ENCODE data around the gene TMEM212.
A peak's percentile ranks its signal among the peaks of the same experiment; 100 is the strongest.

TMEM212 gene

DNA sequence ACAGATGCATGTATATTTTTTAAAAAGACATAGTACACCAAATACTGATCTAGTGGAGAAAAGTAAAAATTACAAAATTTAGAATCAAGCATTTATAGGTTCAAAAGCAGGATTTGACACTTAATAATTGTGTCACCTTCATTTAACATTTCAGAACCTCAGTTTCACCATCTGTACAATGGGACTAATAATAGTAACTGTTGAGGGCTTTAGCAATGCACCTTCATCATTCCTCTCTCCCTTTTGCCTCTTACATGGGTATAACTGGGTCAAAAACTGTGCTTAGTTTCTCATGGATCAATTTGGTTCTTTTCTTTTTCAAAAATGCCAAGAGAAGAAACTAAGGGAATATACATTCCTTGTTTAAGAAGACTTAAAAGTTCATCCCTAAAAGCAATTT, 5.5 kb upstream of the TMEM212 start:
- Histone ChIP-seq H3K4me3 (ENCODE audit: low read depth, low read length) (no peak overlapping the region), H3K9ac (ENCODE audit: low read depth, low read length) (no peak overlapping the region), H3K9me3 (ENCODE audit: control insufficient read depth, insufficient read depth, low read length) (no peaks in the 10 kb centered on the region), H3K36me3 (ENCODE audit: control insufficient read depth, insufficient read depth, low read length) (no peaks in the 10 kb centered on the region), H3K27me3 (ENCODE audit: control insufficient read depth, insufficient read depth, low read length) (no peaks in the 10 kb centered on the region), H3K4me1 (ENCODE audit: control insufficient read depth, insufficient read depth, low read length) (no peaks in the 10 kb centered on the region)

DNA sequence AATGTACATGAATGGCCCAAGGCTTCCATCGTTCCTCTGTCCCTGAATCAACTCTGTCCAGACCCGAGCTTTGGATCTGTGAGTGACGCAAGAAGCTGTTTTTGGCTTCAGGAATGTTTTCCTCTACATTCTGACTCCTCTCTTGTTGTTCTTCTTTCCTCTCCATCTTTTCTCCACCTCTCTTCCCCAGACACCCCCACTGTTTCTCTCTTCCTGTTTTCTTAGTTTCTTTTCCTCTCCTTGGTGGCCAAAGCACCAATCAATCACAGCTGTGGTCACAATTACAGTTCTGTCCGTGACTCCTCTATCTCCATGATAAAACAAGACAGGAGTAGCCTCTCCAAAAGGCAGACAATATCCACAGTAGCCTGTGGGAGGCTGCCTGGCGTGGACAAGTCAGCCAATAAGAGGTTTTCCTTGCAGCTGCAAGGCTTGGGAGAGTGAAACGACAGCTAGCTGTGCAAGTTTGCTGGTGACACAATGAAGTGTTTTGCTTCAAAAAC, 4.9 kb upstream of the TMEM212 start:
- Histone ChIP-seq H3K4me1 (ENCODE audit: control insufficient read depth, insufficient read depth, low read length) (no peaks in the 10 kb centered on the region), H3K4me3 (ENCODE audit: low read depth, low read length) (no peak overlapping the region), H3K9ac (ENCODE audit: low read depth, low read length) (no peak overlapping the region), H3K27me3 (ENCODE audit: control insufficient read depth, insufficient read depth, low read length) (no peaks in the 10 kb centered on the region), H3K36me3 (ENCODE audit: control insufficient read depth, insufficient read depth, low read length) (no peaks in the 10 kb centered on the region), H3K9me3 (ENCODE audit: control insufficient read depth, insufficient read depth, low read length) (no peaks in the 10 kb centered on the region)

DNA sequence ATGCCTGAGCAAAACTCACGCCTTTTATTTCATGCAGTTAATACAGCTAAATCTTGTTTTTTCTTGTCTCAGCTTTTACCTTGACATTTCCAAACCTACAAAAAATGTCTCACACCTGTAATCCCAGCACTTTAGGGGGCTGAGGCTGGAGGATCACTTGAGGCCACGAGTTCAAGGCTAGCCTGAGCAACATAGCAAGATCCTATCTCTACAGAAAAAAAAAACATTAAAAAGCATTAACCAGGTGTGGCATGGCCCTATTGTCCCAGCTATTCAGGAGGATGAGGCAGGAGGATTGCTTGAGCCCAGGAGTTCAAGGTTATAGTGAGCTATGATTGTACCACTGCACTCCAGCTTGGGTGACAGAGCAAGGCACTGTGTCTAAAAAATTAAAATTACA, 3.9 kb upstream of the TMEM212 start:
- H3K9ac ChIP-seq (ENCODE audit: low read depth, low read length): no peak overlapping the region
- no peaks in the 10 kb centered on the region for H3K4me1 ChIP-seq (ENCODE audit: control insufficient read depth, insufficient read depth, low read length)
- no peaks in the 10 kb centered on the region for H3K9me3 ChIP-seq (ENCODE audit: control insufficient read depth, insufficient read depth, low read length)
- H3K36me3 ChIP-seq (ENCODE audit: control insufficient read depth, insufficient read depth, low read length): no peaks in the 10 kb centered on the region
- no peak overlapping the region for H3K4me3 ChIP-seq (ENCODE audit: low read depth, low read length)
- H3K27me3 ChIP-seq (ENCODE audit: control insufficient read depth, insufficient read depth, low read length): no peaks in the 10 kb centered on the region

DNA sequence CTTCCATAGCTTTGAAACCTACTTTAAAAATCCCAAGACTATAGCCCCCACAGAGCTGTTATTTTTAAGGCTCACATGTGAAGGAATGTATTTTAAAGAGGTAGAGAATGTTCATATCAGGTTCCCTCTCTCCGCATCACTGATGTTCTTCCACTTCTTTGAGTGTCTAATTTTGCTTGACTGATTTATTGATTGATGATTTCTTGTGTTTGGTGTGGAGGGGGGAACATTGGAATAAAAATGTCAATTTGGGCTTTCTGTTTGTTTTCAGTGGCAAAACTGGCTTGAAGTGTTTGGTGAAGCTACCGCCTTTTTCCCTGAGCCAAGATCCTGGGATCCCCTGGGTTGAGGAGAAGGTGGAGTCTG, 2.7 kb upstream of the TMEM212 start:
- no peak overlapping the region for H3K4me3 ChIP-seq (ENCODE audit: low read depth, low read length)
- no peaks in the 10 kb centered on the region for H3K36me3 ChIP-seq (ENCODE audit: control insufficient read depth, insufficient read depth, low read length)
- no peak overlapping the region for H3K9ac ChIP-seq (ENCODE audit: low read depth, low read length)
- H3K27me3 ChIP-seq (ENCODE audit: control insufficient read depth, insufficient read depth, low read length): no peaks in the 10 kb centered on the region
- H3K9me3 ChIP-seq (ENCODE audit: control insufficient read depth, insufficient read depth, low read length): no peaks in the 10 kb centered on the region
- H3K4me1 ChIP-seq (ENCODE audit: control insufficient read depth, insufficient read depth, low read length): no peaks in the 10 kb centered on the region

DNA sequence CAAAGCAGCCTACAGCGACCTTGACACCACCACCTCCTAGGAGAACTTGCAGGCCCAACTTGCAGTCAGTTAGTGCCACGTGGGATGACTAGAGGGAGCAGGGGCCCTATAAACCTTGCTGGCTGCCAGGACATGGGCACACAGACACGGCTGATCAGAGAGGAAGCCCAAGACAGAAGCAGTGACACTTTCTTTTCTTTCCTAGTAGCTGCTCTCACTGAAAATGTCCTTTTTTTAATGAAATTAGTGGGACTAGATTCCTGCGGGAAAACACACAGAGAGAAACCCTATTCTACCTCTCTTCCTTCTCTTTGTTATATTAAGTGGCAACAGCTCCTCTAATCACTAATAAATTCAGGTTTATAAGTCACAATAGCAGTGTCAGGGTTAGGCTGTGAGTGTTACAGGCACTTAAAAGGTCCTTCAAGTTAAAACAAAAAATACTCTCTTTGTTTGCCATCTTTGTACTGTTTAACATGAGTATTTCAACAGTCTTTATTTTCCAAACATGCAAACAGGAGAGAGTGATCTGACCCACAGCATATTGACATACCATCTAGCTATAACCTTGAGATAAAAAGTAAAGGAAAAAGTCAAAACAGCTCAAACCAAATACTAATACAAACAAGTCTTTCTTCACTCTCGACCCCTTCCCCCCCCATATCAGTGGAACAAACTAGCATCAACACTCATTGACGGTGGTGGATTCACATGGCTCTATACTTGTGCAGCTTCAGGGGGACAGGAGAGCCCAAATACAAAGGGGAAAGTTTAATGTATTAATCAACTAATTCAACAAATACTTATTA, 2.1 kb upstream of the TMEM212 start:
- H3K9ac ChIP-seq (ENCODE audit: low read depth, low read length): peak overlapping the region; percentile 12
- H3K36me3 ChIP-seq (ENCODE audit: control insufficient read depth, insufficient read depth, low read length): no peaks in the 10 kb centered on the region
- H3K4me1 ChIP-seq (ENCODE audit: control insufficient read depth, insufficient read depth, low read length): no peaks in the 10 kb centered on the region
- no peaks in the 10 kb centered on the region for H3K9me3 ChIP-seq (ENCODE audit: control insufficient read depth, insufficient read depth, low read length)
- H3K4me3 ChIP-seq (ENCODE audit: low read depth, low read length): no peak overlapping the region
- H3K27me3 ChIP-seq (ENCODE audit: control insufficient read depth, insufficient read depth, low read length): no peaks in the 10 kb centered on the region

DNA sequence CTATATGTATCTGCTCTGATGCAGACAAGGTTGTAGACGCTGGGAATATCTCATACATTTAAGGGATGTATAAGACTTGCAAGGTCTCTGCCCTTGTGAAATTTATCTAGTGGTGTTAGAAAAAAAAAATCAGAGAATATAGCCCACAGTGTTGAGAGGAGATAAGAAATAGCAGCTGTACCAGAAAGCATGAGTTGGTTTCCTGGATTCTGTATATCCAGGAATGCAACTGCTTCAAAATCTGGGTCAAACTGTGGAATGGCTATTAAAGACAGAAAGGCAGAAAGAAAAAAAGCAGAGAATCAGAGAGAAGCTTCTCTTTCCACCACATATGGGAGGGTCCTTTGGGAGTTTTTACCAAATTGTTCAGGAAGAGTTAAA, 1.5 kb upstream of the TMEM212 start:
- H3K36me3 ChIP-seq (ENCODE audit: control insufficient read depth, insufficient read depth, low read length): no peaks in the 10 kb centered on the region
- H3K4me1 ChIP-seq (ENCODE audit: control insufficient read depth, insufficient read depth, low read length): no peaks in the 10 kb centered on the region
- no peak overlapping the region for H3K9ac ChIP-seq (ENCODE audit: low read depth, low read length)
- no peaks in the 10 kb centered on the region for H3K27me3 ChIP-seq (ENCODE audit: control insufficient read depth, insufficient read depth, low read length)
- H3K4me3 ChIP-seq (ENCODE audit: low read depth, low read length): no peak overlapping the region
- H3K9me3 ChIP-seq (ENCODE audit: control insufficient read depth, insufficient read depth, low read length): no peaks in the 10 kb centered on the region

DNA sequence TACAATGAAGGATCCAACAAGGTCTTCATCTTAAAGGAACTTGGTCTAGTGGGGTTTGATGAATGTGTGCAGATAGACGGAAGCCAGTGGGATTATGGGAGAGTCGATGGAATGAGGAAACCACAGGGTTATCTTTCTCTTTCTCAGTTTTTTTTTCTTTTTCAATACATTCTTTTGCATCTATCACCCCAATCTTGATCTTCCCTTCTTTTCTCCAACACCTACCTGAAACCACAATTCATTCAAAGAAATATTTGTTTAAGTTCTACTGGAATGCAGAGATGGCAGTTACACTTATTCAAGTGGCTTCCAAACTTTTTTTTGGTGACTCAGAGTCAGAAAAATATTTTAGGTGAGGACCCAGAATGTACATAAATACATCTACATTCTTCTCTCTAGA, 1.7 kb downstream of the TMEM212 start:
- no peaks in the 10 kb centered on the region for H3K9me3 ChIP-seq (ENCODE audit: control insufficient read depth, insufficient read depth, low read length)
- H3K9ac ChIP-seq (ENCODE audit: low read depth, low read length): no peak overlapping the region
- H3K4me1 ChIP-seq (ENCODE audit: control insufficient read depth, insufficient read depth, low read length): no peaks in the 10 kb centered on the region
- H3K27me3 ChIP-seq (ENCODE audit: control insufficient read depth, insufficient read depth, low read length): no peaks in the 10 kb centered on the region
- no peak overlapping the region for H3K4me3 ChIP-seq (ENCODE audit: low read depth, low read length)
- H3K36me3 ChIP-seq (ENCODE audit: control insufficient read depth, insufficient read depth, low read length): no peaks in the 10 kb centered on the region

DNA sequence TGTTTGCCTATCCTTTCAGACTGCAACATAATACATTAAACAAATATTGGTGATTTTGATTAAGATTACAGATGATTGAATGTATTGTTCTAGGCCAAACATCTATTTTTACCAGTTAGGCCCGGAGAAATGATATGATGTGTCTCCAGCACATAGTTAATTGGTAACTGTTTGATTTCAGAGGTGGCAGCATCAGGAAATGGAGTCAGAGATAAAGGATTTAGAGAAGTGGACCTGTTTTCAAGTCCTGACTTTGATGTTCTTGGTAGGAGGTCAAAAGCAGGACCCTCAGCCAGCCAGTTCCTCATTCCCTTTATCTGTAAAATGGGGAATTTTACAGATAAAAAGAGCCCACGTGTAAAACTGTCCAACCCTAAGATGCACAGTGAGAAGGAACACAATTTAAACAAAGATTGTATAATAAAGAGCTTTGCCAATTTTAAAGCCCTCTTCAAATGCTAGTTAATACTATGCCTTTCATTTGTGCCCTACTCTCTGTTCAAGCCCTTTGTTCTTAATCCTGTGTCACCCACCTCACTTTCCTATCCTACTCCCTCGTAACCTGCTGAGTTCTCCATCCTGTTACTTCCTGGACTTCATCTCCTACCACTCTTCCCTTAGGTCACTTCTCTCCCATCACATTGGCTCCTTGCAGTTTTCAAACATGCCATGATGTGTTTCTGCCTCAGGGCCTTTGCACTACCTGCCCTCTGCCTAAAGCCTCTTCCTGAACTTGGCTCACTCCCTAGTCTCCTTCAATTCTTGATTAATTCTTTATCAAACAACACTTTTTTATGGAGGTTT, 2.5 kb downstream of the TMEM212 start:
- Histone ChIP-seq H3K36me3 (ENCODE audit: control insufficient read depth, insufficient read depth, low read length) (no peaks in the 10 kb centered on the region), H3K9ac (ENCODE audit: low read depth, low read length) (no peak overlapping the region), H3K9me3 (ENCODE audit: control insufficient read depth, insufficient read depth, low read length) (no peaks in the 10 kb centered on the region), H3K27me3 (ENCODE audit: control insufficient read depth, insufficient read depth, low read length) (no peaks in the 10 kb centered on the region), H3K4me1 (ENCODE audit: control insufficient read depth, insufficient read depth, low read length) (no peaks in the 10 kb centered on the region), H3K4me3 (ENCODE audit: low read depth, low read length) (no peak overlapping the region)

DNA sequence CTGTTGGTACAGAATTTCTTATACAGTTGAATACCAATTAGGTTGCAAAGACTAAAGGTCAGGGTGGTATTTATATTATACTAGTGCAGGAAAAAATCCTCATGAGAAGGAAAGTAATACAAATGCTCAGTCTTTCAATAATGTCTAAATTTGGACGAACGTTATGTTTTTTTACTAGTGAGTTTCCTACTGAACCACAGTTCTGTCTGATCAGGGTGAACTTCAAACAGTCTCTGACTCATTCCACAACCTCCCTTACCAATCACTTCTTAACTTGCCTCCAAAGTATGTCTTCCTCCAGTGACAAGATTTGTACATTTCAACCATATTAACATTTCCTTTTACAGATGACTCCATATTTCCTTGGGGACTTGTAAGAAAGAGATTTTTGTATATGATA, 3.4 kb downstream of the TMEM212 start:
- Histone ChIP-seq H3K4me3 (ENCODE audit: low read depth, low read length) (no peak overlapping the region), H3K36me3 (ENCODE audit: control insufficient read depth, insufficient read depth, low read length) (no peaks in the 10 kb centered on the region), H3K4me1 (ENCODE audit: control insufficient read depth, insufficient read depth, low read length) (no peaks in the 10 kb centered on the region), H3K9me3 (ENCODE audit: control insufficient read depth, insufficient read depth, low read length) (no peaks in the 10 kb centered on the region), H3K9ac (ENCODE audit: low read depth, low read length) (no peak overlapping the region), H3K27me3 (ENCODE audit: control insufficient read depth, insufficient read depth, low read length) (no peaks in the 10 kb centered on the region)

DNA sequence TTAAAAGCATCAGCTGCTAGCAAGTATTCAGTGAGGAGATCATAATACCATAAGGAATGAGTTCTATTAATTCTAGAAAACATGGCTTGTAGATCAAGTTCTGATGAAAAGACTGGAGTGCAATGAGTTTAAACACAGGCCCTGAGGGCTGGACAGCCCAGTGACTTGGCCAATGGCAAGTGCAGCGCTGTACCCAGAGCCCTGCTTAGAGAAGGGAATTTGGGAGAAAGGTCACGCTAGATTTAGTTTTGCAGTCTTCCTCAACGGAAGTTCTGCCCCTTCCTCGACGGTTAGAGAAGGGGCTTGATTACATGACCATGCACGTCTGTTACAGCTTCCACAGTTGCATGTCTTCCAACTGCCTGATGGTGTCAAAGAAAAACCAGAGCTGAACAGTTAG, 4.0 kb downstream of the TMEM212 start:
- H3K4me1 ChIP-seq (ENCODE audit: control insufficient read depth, insufficient read depth, low read length): no peaks in the 10 kb centered on the region
- no peaks in the 10 kb centered on the region for H3K9me3 ChIP-seq (ENCODE audit: control insufficient read depth, insufficient read depth, low read length)
- no peaks in the 10 kb centered on the region for H3K36me3 ChIP-seq (ENCODE audit: control insufficient read depth, insufficient read depth, low read length)
- no peak overlapping the region for H3K9ac ChIP-seq (ENCODE audit: low read depth, low read length)
- no peaks in the 10 kb centered on the region for H3K27me3 ChIP-seq (ENCODE audit: control insufficient read depth, insufficient read depth, low read length)
- H3K4me3 ChIP-seq (ENCODE audit: low read depth, low read length): no peak overlapping the region

DNA sequence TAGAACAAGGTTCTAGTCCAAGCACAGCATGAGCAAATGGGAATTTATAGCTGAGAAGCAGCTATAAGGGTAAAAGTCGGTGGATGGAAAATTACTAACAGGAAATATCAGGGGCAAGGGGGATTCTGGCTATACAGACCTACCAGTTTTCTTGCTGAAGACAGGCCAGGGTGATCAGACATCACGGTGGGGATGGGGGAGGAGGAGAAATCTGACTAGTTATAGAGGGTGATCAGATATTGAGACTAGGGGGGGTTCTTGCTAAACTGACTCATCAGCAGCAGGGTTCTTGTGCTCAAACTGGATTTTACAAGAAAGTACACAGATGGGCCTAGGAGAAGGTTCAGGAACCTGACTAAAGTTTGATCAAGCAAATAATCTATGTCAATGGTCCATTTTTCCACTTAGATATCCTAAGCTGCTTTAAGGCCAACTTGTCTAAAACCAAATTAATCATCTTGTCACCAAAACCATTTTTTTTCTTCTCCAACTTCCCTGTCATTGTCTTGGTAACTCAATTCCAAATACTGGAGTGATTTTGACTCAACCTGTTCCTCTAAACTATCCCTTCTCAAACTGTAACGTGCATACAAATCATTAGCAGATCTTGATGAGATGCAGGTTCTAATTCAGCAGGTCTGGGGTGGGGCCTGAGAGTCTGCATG, 4.6 kb downstream of the TMEM212 start:
- no peaks in the 10 kb centered on the region for H3K4me1 ChIP-seq (ENCODE audit: control insufficient read depth, insufficient read depth, low read length)
- no peak overlapping the region for H3K4me3 ChIP-seq (ENCODE audit: low read depth, low read length)
- H3K9ac ChIP-seq (ENCODE audit: low read depth, low read length): no peak overlapping the region
- no peaks in the 10 kb centered on the region for H3K36me3 ChIP-seq (ENCODE audit: control insufficient read depth, insufficient read depth, low read length)
- H3K9me3 ChIP-seq (ENCODE audit: control insufficient read depth, insufficient read depth, low read length): no peaks in the 10 kb centered on the region
- H3K27me3 ChIP-seq (ENCODE audit: control insufficient read depth, insufficient read depth, low read length): no peaks in the 10 kb centered on the region
